DMS 273 treated with DMSO at 0.1 percent for 48 hours (cell line): Measurements from ENCODE around the gene PNPLA4.

Source experiments
- DNase-seq: peaks from one replicate; lab custom pipeline; 2025; lab: John Stamatoyannopoulos, UW

The PNPLA4 gene

GRCh38 chrX:7872042-7872441 is 55.2 kb downstream of the PNPLA4 start:
- no peak for DNase-seq

- DNase-seq: no peak
Measured at GRCh38 chrX:7852166-7852565, 75.0 kb downstream of the PNPLA4 start.
